ENCODE data around the gene ATG3.
"Not testable (repeated sequence)": the region's sequence is repeated elsewhere in the genome, so short reads cannot be mapped to it uniquely, and the experiment has no call there.

Gene ATG3

DNA sequence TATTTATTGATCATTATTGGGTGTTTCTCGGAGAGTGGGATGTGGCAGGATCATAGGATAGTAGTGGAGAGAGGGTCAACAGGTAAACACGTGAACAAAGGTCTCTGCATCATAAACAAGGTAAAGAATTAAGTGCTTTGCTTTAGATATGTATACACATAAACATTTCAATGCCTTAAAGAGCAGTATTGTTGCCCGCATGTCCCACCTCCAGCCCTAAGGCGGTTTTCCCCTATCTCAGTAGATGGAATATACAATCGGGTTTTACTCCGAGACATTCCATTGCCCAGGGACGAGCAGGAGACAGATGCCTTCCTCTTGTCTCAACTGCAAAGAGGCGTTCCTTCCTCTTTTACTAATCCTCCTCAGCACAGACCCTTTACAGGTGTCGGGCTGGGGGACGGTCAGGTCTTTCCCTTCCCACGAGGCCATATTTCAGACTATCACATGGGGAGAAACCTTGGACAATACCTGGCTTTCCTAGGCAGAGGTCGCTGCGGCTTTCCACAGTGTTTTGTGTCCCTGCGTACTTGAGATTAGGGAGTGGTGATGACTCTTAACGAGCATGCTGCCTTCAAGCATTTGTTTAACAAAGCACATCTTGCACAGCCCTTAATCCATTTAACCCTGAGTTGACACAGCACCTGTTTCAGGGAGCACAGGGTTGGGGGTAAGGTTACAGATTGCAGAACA is 2.6 kb upstream of the ATG3 start:
- not testable (repeated sequence) for DNase-seq (ENCODE audit: low read depth)

DNA sequence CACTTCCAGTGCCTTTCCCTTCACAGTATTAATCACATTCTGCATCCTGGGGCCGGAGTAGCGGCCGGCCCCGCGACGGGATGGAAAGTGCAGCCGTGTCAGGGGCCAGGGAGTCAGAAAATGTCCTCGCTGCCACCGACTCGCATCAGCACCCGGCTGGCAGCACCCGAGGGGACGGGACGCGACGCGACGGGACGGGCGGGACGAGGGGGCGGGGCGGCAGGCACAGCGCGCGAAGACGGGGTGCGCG is 353 bp downstream of the ATG3 start:
- H3K4me3 ChIP-seq (ENCODE audit: low read depth, low read length): peak overlapping the region; percentile 100
- no peak for DNase-seq (ENCODE audit: low read depth)

More for the DNA sequence above, 2.6 kb upstream of the ATG3 start:
- H3K4me3 ChIP-seq (ENCODE audit: low read depth, low read length): not testable (repeated sequence)

DNA sequence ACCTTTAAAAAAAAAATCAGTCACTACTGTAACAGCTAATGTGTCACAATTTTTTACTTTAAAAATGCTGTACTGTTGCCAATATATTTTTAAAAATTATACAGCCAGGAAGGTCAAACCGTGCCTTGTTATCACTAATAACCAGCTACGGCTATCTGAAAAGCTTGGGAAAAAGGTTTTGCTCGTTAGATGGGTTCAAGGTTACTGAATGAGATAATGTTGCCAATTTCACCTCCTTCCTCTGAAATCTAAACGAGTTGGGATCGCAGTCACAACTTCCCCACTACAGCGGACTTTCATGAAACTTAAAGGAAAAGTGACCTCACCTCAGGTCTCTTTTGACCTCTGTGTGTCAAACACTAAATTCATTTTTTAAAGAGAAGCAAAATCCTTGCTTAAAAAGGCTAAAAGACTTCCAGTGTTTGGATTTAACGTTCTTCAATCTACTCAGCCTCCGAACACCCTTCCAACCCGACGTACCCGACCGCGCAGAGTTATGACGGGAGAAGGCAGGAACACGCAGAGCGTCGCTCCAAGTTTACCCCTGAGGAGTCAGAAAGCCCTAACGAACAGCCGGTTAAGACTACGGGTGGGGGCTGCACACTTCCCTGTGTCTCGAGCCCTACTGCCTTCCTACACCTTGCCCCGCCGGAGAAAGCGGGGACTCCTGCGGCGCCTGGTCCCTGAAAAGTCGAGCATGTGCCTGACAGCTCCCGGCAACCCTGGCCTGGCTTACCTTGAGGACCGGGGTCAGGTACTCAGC is 860 bp downstream of the ATG3 start:
- H3K4me3 ChIP-seq (ENCODE audit: low read depth, low read length): peak overlapping the region; percentile 100
- peak; percentile 56 for DNase-seq (ENCODE audit: low read depth)

DNA sequence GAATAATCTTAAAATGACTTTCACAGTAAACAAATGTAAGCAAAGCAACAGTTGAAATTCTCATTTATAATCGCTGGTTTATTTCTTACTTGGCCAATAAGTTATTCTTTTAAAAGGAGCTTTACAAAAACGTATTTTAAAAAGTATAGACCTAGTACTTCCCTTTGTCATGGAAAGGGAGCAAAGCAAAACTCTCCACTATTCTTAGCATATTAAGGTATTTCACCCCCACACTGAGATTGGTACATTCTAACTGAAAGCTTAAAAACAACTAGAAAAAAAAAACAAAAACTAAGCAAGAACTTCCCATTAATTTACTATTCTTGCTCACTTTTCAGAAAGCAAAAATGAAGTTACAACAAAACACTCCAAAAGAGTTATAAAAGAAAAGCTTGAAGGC is 1.5 kb downstream of the ATG3 start:
- peak overlapping the region; percentile 100 for H3K4me3 ChIP-seq (ENCODE audit: low read depth, low read length)

DNA sequence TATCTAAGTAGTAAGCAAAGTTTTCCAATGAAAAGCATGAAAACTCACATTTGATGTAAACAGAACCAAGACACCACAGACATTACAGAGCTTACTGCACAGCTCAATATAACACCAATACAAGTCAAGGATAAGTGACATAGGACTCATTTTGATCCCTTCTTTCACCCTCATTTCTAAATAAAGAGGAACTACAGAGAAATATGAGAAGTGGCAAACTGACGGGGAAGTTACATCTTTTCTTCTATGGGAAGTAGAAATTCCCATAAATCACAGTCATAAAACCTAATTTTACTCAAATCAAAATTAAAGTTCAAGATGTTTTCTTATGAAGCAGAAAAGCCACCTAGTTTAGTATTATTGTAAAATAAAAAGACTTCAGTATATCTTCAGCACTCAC is 3.8 kb downstream of the ATG3 start:
- no peak overlapping the region for H3K4me3 ChIP-seq (ENCODE audit: low read depth, low read length)
- DNase-seq (ENCODE audit: low read depth): no peak

More for the DNA sequence above, 1.5 kb downstream of the ATG3 start:
- no peak for DNase-seq (ENCODE audit: low read depth)

DNA sequence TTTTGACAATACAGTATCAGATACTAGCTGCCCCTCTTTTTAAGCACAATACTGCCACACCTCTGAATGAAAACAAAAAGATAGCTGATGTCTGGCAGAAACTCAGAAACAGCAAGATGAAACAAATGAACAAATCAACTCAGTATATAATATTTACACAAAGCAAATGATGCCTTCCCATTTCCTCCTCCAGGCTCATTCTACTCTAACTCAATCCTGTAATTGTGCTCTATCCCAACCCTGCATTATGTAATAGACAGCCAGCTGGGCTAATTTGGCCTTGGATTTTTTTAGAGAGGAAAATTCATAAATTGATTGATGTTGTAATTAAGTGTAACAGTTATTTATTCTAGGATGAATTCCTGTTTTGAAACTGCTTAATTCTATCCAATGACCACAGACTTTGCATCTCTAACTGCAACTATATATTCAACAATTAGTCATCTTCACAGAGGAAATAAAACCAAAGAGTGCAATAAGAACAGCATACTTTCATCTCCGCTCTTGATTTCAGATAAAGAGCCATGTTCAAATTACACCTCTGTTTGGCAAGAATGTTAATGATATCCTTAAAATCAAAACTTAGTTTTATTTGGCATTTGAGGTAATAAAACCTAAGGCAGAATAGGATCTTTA is 6.1 kb downstream of the ATG3 start:
- no peak for DNase-seq (ENCODE audit: low read depth)

DNA sequence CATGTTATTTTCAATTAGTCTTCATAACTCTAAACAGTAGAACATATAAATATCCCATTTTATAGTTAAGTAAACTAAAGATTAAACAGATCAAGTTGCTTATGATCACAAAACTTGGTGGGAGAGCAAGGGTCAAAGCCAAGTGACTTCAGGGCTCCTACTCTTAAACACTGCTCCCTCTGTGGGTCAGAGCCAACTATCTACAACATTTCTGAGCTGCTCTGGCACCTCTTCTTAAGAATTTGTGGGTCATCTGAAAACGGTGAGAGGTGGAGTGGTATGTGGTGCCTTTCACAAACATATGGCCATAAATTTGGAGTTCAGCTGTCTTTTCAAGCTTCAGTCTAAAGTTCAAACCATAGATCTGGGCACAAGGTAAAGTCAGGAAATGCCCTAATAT is 10.9 kb downstream of the ATG3 start:
- DNase-seq (ENCODE audit: low read depth): no peak
- no peak overlapping the region for H3K4me3 ChIP-seq (ENCODE audit: low read depth, low read length)

More for the DNA sequence above, 6.1 kb downstream of the ATG3 start:
- H3K4me3 ChIP-seq (ENCODE audit: low read depth, low read length): no peak overlapping the region

DNA sequence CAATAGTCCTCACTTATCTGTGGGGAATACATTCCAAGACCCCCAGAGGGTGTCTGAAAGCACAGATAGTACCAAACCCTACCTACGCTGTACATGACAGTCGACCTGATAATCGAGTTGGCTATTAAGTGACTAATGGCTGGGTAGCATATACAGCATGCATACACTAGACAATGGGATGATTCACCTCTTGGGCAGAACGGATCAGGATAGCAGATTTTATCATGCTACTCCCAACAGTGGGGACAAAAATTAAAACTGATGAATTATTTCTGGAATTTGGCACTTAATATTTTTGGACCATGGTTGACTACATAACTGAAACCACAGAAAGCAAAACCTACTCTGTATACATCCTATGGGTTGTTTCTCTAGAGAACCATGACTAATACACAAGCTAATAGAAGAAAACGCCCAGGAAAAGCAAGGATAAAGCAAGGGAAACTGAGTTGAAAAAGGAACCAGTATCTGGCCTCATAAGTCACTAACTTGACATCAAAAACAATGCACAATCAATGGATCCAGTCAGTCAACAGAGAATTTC is 15.5 kb downstream of the ATG3 start:
- no peak for DNase-seq (ENCODE audit: low read depth)
- H3K4me3 ChIP-seq (ENCODE audit: low read depth, low read length): no peak overlapping the region

DNA sequence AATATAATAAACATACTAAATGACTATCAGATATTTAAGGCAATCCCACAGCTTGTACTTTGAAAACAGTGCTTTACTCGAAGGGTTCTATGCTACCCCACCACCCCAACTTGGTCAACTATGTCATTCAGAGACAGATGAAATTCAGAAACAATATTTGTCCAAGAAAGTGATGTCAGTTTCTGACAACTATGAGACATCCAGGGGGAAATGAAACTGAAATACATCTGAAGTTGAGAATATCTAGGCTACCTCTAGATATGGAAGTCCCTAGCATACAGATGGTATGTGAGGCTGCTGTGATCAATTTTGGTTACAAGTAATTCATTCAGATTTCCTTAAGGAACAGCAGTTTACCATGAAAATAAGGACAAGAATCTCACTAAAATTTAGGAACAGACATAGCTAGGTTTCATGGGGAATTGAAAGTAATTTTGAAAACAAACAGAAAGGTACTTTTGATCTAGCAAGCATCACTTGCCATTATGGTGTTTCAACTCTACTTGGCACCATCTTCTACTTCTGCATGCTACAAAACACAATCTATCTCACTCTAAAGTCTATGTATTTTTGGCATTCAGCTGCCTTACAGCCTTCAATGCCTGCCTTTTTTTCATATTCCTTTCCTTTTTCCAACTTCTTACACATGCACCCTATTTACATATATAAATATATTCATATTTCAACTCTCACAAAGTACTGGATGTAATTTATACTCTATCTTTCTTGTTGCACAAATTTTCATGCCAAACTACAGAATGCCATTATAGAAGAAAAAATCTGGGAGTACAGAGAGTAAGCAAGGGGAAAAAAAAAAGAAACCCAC is 21.7 kb downstream of the ATG3 start:
- H3K4me3 ChIP-seq (ENCODE audit: low read depth, low read length): no peak overlapping the region
- no peak for DNase-seq (ENCODE audit: low read depth)

DNA sequence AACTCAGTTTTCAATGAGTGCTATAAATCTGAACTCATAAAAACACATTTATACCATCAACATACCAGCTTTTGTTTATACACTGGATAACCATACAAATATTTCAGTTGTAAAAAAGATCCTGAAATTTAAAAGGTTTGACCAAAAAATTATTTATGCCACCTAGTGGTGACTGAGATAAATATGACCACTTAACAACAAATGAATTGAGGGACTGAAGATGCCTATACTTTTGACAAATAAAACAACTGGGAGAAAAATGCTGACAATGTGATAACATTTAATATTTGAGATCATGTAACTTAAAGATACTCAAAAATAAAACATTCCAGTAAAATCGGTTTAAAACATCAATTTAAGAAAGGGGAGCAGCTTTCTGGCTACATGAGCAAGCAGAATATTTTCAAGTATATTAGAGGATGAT is 30.4 kb downstream of the ATG3 start:
- peak; percentile 1 for DNase-seq (ENCODE audit: low read depth)

DNA sequence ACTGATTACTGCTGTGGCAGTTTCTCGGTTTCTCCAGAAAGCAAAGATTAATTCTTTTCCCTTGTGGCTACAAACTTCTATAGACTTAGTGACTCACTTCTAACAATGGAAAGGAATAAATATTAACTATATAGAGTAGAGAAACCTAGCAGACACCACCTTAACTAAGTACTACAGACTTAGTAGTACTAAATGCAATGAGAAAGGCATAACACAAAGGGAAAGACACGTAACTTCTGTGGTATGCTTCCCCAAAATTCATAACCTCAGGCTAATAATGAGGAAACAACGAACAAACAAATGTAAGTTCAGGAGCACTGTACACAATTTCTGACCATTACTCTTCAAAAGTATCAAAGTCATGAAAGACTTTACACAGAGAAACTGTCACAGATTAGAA is 31.2 kb downstream of the ATG3 start:
- H3K4me3 ChIP-seq (ENCODE audit: low read depth, low read length): no peak overlapping the region
- DNase-seq (ENCODE audit: low read depth): no peak

More for the DNA sequence above, 30.4 kb downstream of the ATG3 start:
- H3K4me3 ChIP-seq (ENCODE audit: low read depth, low read length): no peak overlapping the region

DNA sequence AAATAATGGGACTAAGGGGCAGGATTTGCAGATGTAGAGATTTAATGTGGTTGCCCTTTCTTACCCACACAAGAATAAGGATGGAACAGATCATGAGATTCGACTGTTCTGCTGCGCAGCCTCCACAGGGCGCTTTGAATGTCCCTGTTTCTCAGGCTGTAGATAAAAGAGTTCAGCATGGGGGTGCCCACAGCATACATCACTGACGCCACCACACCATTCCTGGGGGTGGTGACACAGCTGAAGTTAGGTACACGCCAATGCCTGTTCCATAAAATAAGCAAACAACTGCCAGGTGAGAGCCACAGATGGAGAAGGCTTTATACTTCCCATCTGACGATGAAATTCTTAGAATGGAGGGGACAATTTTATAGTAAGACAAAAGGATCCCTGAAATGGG is 37.6 kb downstream of the ATG3 start:
- not testable (repeated sequence) for DNase-seq (ENCODE audit: low read depth)

DNA sequence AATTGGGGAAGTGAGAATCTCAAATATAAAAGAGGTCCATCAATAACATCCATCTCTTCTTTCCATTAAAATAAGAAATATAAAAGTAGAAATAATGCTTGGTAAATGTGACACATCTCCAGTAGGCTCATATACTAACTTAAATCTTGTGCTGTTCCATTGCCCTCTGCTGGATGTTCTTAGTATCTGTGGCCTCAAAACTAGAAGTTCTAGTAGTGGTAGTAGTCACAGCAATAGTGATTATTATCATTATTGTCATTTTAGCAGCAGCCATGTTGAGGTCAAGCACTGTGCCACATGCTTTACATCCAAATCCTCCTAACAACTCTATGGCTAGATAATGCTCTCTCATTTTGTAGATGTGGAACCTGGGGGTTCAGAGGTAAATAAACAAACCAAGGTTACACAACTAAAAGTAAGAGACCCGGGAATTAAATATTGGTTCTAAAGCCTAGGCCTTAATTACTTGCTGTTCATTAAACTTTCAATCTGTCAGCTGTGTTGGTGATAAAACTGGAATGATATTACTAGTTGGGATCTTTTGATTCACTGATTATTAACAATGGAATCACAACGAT is 42.2 kb downstream of the ATG3 start:
- H3K4me3 ChIP-seq (ENCODE audit: low read depth, low read length): no peak overlapping the region

More for the DNA sequence above, 37.6 kb downstream of the ATG3 start:
- H3K4me3 ChIP-seq (ENCODE audit: low read depth, low read length): not testable (repeated sequence)

DNA sequence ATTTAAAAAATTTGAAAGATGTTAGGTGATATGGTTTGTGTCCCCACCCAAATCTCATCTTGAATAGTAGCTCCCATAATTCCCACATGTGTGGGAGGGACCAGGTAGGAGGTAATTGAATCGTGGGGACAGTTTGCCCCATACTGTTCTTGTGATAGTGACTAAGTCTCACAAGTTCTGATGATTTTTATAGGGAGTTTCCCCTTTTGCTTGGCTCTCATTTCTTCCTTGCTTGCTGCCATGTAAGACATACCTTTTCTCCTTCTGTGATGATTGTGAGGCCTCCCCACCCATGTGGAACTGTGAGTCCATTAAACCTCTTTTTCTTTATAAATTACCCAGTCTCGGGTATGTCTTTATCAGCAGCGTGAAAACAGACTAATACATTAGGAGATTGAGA is 42.8 kb downstream of the ATG3 start:
- H3K4me3 ChIP-seq (ENCODE audit: low read depth, low read length); DNase-seq (ENCODE audit: low read depth): not testable (repeated sequence)

More for the DNA sequence above, 42.2 kb downstream of the ATG3 start:
- peak; percentile 34 for DNase-seq (ENCODE audit: low read depth)

DNA sequence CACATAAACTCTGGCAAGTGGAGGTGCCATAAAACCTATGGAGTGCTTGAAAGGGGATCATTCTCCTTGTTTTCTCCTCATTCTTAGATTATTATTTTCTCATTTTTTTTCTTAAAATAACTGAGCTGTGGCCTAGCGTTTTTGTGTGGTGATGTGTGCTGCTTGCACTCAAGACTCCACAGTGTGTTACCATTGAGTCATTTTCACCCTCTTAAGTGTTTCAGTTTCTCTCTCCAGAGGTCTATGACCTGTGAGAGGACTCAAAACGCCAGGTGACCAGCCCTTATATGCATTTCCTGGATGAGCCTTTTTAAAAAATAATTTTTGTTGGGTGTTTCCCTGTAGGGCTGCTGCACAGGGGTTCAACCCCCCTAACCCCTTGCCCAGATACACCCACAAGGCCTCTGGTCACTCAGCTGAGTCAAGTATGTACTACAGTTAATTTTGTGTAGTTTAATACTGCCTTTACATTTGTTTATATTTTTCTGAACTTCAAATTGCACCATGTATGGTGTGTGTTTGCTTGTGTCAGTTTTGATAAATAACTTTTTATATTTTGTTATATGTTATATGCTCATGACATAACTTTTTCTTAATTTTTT is 47.1 kb downstream of the ATG3 start:
- no peak overlapping the region for H3K4me3 ChIP-seq (ENCODE audit: low read depth, low read length)
- no peak for DNase-seq (ENCODE audit: low read depth)

DNA sequence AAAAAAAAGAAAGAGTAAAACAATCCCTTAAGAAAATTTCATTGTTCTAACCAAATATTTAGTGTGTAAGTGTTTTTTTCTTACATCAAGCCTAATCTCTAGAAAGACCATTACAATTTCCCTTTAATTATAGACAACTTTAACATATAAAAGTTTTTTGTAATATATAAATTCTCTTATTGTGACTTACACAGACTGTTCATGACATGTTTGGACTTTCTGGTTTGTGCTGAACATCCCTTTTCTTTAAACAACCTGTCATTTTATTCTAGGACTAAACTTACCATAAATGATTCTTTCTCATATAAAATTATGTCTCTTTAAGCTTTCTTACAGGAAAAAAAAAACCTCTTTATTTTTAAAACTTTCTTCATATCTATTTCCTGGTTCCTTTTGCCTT is 49.4 kb downstream of the ATG3 start:
- H3K4me3 ChIP-seq (ENCODE audit: low read depth, low read length): no peak overlapping the region
- no peak for DNase-seq (ENCODE audit: low read depth)

DNA sequence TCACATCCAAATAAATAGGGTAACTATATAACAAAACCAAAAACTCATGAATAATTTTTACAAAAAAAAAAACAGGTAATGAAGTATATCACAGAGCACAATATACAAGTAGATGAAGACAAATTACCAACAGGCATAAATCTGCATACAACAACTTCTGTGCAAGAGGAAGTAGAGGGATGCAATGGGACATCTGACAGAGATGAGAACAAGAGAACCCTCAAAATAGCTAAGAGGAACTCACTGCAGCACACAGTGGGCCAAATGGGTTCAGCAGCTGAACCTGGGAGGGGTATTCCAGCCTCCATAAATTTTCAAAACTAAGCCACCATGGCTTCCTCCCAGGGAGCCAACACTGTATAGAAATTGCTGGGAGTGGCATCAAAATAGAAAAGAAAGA is 52.9 kb downstream of the ATG3 start:
- no peak overlapping the region for H3K4me3 ChIP-seq (ENCODE audit: low read depth, low read length)
- DNase-seq (ENCODE audit: low read depth): no peak

DNA sequence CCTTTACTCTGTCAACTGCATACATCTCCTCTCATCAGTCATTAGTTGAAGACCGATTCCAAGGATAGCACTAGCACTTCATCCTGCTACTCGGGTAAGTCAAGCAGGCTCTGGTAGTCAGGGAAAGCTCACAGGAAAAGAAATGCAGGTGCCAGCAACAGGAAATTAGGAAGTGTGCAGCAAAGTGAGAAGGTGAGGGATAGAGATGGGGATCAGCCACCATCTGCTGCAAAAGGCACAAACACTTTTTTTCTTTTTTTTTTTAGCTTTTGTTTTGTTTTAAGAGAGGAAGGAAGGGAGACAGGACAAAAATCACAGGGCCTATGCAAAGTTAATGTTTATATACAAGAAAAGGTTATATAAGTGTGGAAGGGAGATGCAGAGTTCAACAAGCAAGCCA is 53.5 kb downstream of the ATG3 start:
- H3K4me3 ChIP-seq (ENCODE audit: low read depth, low read length): no peak overlapping the region
- DNase-seq (ENCODE audit: low read depth): no peak

DNA sequence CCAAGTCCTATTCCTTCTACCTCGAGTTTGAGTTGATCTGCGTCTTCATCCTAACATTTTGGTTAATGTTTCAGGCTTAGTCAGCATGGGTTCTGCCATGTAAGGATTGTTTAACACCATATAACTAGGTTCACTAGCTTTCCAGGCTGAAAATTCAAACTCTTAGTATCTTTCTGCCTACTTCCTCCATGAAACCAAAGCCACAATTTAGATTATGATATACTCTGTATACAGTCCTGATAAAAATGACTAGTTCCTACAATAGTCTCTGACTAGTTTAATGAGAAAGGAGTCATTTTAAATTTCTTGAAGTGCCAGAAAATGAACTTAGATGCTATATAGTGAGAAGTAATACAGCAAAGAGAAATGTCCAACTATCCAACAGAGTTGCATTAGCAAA is 55.9 kb downstream of the ATG3 start:
- DNase-seq (ENCODE audit: low read depth): no peak
- no peak overlapping the region for H3K4me3 ChIP-seq (ENCODE audit: low read depth, low read length)
